Activated CD8-positive, alpha-beta memory T cell treated with anti-CD3 and anti-CD28 coated beads, Interleukin-2, amount 50 U/mL, for 24 hours (primary cell): ENCODE data around the gene ZBTB46.

Experiments used
- DNase-seq: peaks from one replicate; pipeline ENCODE4 v3.0.0-alpha.2; 2020; ENCODE audit errors: extremely low read depth

ZBTB46 gene

DNA sequence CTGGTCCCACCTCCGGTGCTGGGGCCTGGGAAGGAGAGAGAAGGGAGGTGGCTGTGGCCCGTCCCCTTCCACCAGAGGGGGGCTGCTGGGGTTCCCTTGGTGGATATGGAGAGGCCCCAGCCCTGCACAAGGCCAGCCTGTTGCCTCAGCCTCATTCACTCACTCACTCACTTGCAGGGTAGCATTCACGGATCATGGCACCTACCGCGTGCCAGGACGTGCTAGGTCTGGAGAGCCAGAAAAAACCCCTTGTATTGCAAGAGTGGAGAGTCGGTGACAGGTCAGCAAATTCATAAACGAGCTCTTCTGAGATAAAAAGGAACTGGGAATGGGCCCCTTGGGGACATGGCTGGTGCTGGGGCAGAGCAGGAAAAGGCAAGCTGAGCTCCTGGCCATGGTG is 6.4 kb upstream of the ZBTB46 start:
- DNase-seq = no peak

DNA sequence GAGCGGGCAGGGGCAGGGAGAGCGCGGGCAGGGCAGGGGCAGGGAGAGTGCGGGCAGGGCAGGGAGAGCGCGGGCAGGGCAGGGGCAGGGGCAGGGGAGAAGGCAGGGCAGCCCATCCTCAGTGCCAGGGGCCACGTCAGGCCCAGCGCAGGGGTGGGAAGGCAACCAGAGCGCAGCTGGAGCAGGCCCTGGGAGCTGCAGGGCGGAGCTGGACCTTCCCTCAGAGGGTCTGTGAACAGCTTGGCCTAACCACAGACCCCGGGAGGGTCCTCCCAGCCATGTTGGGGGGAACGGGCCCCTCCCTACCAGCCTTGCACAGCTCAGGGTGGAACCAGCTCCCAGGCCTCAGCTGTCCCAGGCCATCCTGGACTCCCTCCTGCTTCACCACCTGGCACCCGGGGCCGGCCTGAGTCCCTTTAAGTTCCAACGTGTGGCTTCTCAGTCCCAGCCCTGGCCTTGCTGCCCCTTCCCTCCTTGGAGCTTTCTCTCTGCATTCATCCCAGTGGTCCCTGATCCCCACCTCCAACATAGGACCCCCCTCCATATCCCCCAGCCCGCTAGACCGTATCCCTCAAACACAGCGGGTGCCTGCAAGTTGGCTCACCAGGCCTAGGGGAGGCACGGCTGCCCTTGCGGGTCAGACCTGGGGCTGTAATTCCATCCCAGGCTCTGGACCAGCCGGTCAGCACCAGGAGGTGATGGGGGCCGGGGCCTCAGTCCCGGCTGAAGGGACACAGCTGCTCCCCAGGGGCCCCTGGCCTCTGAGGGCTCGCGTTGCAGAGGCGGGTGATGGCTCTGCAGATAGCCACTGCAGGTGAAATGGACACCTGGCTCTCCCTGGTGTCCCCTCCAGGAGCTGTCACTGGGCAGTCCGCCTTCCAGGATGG is 5.6 kb upstream of the ZBTB46 start:
- no peak for DNase-seq

DNA sequence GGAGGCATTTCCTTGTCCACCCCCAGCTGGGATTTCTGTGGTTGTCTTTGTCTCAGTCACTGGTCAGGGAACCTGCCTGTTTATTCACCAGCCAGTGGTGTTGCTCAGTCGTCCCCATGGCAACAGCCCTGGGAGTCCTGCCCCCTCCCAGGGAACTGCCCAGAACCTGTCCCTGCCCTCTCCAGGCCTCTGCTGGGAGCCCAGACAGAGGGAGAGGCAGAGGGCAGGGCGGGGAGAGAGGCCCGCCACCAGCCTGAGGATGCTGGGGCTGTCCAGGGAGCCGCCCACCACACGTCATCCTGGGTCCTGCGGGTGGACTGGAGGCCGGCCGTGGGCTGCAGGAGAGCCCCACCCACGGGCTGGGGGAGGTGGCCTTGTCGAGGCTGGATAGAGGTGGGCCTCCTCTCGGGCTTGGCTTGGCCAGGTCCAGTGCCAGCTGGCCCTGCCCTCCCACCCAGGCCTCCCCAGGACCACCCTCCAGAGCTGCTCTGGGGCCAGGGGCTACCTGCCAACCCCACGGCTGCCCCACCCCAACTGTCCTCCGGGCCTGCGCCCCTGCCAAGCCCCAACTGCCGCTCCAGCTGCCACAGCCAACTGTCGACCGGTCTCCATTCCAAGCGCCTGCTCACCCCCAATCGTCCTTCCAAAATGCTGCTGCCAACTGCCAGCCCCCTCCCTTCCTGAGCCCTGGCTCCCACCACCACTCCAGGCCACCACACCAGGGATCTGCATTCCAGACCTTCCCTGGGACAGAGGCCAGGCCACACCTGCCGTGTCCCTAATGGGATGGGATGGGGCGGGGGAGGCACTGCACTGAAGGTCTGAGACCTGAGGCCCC is 4.2 kb upstream of the ZBTB46 start:
- DNase-seq = no peak

DNA sequence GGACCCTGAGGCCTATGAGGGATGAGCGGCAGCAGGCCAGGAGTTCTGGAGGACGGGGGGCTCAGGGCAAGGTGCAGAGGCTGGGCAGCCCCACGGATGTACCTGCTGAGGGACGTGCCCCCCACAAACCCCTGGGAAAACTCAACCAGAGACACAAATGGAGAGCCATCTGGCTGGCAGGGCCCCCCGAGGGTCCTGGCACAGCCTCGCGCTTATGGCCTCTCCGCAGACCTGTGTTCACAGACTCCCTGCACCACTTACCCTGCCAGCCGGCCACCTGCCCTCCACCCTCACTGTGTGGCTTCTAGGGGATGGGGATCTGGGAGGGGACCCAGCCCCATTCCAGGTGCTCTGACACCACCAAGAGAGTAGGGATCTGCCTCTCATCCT is 3.4 kb upstream of the ZBTB46 start:
- no peak for DNase-seq

DNA sequence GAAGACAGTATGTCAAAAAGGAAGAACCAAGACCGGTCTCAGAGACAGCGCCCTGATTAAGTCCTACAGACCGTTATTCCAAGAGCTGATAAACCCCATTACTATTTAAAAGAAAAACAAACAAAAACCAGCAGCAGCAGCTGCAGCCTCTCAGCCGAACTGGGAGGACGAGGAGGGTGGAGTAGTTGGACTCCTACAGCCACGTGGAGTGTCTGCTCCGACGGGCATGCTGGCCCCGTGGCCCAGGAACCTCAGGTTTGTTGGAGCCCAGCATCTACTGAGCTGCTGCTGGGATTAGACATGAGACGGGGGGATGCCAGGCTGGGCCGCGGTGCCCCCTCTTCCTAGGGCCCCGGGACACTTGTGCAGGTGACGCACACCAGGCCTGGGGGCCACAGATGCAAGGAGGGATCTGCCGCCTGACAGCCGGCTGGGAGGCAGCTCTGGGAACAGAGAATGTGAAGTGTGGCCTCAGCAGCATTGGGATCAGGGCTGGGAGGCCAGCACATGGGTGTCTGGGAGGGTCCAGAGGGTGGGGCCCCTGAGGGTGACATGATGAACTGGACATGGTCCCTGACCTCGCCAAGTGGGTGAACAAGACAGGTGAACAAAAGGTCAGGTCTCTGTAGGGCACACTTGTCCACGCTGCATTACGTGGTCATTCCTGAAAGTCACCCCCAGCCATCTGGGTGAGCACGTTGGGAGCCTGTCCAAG is 2.9 kb upstream of the ZBTB46 start:
- no peak for DNase-seq

DNA sequence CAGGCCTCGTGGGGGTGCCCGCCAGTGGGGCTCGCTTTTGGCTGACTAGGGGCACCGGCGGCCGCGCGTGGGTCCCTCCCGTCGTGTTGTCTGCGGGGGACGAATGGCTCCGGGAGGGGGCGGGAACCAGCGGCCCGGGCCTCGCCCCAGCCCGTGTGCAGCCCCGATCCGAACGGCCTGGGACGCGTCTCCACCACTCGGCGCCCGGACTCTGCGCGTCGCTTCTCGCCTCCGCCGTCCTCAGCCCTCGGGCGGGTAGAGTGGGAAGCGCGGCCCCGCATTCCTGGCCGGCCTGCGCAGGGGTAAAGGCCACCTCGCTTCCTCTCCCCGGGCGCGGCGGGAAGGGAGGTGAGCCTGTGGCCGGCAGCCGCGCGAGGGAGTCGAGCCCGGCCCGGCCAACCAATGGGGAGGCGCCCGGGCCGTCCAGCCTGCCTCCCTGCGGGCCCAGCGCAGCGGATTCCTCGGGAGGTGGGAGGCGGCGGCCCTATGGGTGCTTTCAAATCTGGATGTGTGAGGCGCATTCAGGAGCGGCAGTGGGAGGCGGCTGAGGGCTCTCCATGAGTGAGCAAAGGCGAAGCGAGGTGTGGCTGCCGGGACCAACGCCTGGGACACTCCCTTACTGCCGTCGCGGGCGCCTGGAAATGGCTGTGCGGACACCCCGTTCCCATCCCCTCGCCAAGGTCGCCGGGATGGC is 1.1 kb upstream of the ZBTB46 start:
- DNase-seq = no peak

DNA sequence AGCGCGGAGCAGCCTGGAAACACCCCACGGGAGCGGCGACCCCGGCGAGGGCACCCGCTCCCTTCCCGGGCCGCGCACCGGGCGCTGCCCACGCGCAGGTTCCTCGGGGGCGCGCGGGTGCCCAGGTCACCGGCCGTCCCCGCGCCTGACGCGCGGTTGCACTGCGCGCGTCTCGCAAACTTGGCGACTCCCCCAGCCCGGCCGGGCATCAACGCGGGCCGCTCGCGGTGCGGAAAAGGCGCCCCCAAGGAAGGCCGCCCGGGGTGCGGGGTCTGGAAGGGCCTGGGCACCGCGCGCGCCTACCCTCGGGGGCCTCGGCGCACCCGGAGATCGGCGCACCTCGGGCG is 555 bp upstream of the ZBTB46 start:
- DNase-seq = no peak

DNA sequence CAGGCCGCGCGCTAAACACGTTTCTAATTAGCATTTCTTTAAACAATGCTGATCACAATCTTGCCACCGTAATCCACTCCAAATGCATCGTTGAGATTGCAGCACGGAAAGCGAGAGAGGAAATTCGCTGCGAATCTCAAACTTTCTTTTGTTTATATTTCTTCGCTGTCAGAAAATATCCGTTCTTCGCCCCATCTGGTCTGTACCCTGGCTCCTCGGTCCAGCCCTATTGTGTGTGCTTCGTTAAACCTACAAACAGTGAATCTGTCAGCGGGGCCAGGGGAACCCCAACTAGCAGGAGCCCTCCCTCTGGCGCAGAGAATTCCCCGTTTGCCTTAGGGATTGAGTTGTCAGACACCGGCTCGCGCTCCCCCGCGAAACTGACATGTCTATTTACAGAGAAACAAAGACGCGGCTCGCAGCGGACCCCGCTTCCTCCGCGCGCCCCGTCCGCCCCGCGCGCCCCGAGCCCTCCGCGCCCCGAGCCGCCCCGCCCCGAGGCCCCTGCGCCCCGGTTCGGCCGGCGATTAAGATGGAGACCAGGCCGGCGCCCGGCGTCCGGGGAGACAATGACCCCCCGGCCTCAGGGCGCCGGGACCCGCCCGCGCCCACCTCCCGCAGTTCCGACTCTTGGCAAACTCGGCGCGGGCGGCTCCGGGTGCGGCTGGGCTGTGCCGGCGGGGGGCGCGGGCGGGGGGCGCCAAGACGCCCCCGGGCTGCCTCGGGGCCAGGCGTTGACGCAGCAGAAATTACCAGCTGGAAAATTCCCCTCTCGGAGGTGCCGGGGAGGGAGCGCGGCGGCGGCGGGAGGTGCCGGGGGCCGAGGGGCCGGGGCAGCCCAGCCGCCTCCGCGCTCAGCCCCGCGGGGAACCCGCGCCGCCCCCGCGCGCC is 874 bp downstream of the ZBTB46 start:
- DNase-seq = no peak

DNA sequence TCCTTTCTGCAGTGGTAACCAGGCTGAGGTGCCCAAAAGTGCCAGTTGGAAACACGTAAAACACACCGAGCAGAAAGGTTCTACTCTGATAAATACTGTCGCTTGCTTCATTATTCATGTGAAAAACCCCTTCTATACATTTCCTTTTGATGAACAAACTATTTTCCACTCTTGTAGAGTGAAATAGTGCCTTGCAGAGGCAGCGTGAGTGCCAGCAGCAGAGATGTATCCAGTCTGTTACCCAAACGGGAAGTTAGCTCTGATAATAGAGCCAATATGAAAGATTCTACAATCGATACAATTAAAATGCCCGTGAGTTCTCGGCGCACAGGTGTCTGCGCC is 1.5 kb downstream of the ZBTB46 start:
- DNase-seq = no peak

DNA sequence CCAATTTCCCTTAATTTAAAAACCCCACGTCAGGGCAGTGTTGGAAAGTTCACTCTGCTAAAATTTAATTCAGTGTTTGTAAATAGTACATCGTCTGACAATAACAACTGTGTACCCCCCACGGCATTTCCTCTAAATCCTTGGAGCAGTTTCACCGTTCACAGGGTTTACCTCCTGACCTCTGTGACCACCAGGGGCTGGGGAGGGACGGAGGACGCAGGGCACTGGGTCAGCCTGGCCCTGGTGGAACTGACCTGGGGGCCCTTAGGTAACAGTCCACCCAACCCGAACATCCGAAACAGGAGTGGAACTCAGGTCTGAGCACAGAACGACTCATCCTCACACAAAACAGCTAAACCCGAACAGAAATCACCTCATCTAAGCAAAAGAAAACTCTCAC is 2.1 kb downstream of the ZBTB46 start:
- no peak for DNase-seq

DNA sequence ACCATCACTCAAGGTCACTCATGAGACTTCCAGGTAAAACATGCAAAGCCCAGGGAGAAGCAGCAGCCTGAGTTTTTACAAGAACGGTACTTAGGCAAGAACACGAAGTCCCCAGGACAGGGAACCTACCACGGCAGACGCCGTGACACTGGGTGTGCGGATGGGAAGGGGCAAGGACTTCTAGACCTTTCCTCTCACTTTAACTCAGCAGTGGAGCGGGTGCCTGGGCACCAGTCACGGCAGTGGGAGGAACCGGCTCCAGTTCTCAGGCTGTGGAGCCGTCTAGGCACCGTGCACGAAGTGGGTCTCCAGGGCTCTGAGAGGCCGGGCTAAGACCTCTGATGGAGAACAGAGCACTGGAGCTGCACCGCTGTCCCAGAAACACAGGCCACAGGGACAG is 2.5 kb downstream of the ZBTB46 start:
- DNase-seq = no peak

DNA sequence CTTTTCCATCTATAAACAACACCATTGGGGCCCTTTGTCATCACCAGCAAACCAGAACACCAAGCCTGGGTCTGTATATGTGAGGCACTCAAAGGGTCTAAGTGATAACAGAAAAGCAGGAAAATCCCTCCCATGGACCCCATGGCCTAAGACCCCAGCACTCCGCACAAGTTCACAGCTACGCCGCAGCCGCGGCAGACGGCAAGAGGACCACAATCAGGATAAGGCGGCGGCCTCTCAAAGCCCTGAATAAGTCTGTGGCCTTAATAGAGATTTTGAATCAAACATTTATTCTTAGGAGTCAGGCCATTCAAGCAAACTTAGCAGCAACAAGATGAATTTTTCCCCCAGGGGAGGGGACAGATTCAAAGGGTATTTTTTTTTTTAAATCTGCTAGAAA is 2.9 kb downstream of the ZBTB46 start:
- no peak for DNase-seq

DNA sequence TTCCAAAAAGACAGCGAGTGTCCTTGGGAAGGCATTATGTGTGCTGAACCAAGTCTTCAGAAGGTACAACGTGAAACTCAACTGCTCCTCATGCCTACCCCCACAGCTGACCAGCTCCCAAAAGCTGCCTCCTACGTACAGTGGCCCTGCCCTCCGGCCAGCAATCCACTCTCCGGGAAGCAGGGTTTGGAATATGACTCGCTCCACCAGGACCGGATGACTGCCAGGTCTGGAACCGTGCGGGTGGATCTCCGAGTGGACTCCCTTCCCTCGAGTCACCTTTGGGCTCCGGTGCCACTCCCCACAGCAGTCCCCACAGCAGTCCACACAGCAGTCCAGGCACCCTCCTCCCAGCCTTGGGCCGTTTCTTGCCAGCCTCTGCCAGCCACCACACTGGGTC is 4.3 kb downstream of the ZBTB46 start:
- DNase-seq = no peak

DNA sequence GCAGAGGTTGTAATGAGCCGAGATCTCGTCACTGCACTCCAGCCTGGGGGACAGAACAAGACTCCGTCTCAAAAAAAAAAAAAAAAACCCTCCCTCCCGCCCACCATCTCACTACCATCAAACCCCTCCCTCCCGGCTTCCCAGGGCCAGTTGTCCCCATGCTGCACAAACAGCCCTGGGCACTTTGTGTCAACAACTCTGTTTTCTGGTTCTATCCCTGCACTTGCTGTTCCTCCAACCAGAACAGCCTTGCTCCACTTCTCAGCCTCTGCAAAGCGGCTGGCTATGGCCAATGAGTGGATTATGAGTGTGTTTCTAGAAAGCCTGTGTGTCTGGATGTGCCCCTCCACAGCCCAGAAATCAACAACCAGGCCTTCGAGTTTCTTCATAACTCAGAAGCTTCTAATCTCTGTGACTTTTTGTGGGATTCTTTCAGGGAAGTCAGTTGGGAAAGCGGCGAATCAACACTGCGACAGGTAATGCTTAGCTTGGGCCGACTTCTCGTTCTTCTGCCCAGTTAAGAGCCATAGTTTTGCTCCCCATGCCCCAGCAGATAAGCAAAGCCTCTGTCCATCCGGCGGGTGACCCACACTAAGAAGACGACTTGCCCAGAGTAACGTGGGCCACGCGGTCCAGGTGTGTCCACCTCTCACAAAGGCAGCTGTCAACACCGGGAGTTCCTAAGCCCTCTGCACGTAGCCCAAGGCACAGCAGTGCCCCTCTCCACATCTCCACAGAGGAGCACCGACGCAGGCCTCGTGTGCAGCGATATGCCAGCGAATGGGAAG is 5.5 kb downstream of the ZBTB46 start:
- no peak for DNase-seq

DNA sequence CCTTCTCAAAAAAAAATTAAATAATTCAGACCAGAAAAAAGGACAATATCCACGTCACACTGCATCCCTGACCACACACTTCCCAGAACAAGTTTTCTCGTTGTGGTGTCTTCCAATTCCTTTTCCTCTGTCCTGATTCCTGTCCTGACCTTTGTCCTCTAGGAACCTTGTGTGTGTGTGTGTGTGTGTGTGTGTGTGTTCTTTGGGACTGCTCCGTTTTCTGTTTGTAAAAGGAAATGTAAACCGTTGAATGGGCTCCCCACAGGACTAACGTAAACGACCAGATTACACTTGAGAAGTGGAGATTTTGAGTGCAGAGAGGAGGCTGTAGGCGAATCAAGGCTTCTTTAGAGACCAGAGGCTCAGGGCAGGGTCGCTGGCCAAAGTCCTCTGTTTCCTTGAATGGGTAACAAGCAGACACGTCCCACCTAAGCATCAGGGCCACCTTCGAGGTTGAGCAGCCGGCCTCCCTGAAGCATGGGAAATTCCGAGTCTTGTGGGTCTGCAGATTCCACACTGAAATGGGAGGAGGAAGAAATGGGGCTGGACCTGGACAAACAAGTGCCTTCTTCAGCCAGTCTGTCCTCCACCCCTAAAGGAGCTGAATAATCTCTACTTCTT is 7.3 kb downstream of the ZBTB46 start:
- DNase-seq = no peak

DNA sequence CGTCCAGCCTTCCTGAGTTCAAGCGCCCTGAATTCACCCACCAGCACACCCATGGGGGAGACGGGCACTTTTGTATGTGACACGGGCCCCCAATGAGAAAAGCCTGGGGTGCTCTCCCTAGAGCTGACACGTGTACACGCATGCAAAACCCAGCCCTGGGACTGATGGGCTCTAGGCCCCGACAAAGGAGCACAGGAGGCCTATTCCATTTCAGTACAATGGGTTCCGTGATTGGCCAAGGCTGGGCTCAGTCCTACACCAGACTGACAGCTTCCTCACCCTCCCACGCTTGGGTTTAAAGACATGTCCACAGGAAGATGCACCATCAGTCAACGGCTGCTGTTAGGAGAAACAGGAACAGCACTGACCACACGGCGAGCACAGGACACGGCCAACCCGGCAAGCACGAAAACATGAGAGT is 8.8 kb downstream of the ZBTB46 start:
- DNase-seq = no peak

DNA sequence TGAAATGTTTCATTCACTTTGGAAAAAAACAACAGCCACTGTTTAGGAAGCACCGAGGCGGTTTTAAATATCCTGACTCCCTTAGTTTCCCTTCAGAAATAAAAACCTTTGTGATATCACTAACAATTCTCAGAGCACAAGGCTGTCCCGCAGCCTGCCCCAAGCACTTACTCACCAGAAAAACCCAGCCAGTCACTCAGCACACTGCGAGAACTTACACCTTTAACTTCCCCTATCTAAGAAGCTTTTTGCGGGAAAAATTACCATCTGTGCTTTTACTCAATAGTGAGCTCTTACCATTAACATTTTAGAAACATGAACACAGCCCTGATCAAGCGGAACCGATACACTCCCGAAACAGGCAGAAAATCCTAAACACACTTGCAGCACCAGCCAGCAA is 9.3 kb downstream of the ZBTB46 start:
- no peak for DNase-seq

DNA sequence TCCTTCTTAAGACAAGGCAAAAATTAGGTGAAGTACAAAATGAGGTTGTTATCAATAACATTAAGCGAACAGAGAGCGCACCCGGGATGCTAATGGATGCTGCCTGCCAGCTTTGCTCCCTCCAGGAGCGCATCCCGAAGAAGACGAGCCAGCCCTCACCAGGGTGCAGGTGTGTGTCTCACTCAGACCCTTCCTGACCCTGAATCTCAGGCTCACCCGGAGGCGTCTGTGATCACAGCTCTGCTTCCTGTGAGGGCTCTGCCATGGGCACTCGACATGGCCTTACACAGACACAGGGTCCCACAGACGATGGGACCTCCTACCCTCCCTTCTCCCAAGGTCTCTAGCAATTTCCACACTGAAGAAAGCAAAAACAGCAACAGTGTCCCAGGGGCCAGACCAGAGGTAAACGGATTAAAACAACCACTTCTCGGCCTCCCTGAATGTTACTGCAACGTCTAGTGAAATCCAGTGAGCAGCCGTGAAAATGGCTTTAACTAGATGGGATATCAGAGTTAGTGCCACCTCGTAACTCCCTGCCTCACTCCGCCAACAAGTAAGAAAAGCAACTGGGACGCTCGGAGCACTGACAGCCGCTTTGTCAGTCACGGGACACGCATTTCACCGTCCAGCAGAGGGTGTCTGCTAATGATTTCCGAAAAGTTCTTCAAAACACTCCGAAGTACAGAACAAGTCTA is 11.7 kb downstream of the ZBTB46 start:
- no peak for DNase-seq

DNA sequence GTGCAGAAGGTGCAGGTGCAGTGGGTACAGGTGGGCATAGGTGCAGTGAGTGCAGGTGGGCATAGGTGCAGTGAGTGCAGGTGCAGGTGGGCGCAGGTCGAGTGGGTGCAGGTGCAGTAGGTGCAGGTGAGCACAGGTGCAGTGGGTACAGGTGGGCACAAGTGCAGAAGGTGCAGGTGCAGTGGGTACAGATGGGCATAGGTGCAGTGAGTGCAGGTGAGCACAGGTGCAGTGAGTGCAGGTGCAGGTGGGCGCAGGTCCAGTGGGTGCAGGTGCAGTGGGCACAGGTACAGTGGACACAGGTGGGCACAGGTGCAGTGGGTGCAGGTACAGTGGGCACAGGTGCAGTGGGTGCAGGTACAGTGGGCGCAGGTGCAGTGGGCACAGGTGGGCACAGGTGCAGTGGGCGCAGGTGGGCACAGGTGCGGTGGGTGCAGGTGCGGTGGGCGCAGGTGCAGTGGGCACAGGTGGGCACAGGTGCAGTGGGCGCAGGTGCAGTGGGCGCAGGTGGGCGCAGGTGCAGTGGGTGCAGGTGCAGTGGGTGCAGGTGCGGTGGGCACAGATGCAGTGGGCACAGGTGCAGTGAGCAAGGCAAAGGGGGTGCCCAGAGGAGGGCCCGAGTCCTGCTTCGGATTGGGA is 15.3 kb downstream of the ZBTB46 start:
- DNase-seq = no peak
